Measurements from ENCODE around the gene BACH2.

- TF ChIP-seq, protein P1, sequence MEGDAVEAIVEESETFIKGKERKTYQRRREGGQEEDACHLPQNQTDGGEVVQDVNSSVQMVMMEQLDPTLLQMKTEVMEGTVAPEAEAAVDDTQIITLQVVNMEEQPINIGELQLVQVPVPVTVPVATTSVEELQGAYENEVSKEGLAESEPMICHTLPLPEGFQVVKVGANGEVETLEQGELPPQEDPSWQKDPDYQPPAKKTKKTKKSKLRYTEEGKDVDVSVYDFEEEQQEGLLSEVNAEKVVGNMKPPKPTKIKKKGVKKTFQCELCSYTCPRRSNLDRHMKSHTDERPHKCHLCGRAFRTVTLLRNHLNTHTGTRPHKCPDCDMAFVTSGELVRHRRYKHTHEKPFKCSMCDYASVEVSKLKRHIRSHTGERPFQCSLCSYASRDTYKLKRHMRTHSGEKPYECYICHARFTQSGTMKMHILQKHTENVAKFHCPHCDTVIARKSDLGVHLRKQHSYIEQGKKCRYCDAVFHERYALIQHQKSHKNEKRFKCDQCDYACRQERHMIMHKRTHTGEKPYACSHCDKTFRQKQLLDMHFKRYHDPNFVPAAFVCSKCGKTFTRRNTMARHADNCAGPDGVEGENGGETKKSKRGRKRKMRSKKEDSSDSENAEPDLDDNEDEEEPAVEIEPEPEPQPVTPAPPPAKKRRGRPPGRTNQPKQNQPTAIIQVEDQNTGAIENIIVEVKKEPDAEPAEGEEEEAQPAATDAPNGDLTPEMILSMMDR (IDR thresholded peaks at IDR 0.05), result no peak
- TF ChIP-seq POLR2AphosphoS5 (IDR thresholded peaks at IDR 0.05) (no peak), POLR2A (IDR thresholded peaks at IDR 0.05) (no peak), EP300 (IDR thresholded peaks at IDR 0.05) (no peak)
These were observed 344.0 kb downstream of the BACH2 start for GRCh38 chr6:89952686-89953085.
